NK-92 (cell line): ENCODE data around the gene MCTP1.

Experiments used
- DNase-seq: peaks from one replicate; lab custom pipeline; 2025; ENCODE audit not compliant: unreplicated experiment; lab: John Stamatoyannopoulos, UW

The MCTP1 gene

GRCh38 chr5:94725142-94725541, 559.8 kb downstream of the MCTP1 start:
- no peak for DNase-seq

GRCh38 chr5:94715768-94716167, 569.1 kb downstream of the MCTP1 start:
- DNase-seq = no peak

- no peak for DNase-seq
Observed at GRCh38 chr5:94711785-94712184, 573.1 kb downstream of the MCTP1 start.

GRCh38 chr5:94709277-94709676, 575.6 kb downstream of the MCTP1 start:
- DNase-seq = no peak

- DNase-seq = no peak
Observed at GRCh38 chr5:94707359-94707758, 577.5 kb downstream of the MCTP1 start.

GRCh38 chr5:94705427-94705826, 579.5 kb downstream of the MCTP1 start:
- no peak for DNase-seq

GRCh38 chr5:94702729-94703128, 582.2 kb downstream of the MCTP1 start:
- no peak for DNase-seq

GRCh38 chr5:94700592-94700991, 584.3 kb downstream of the MCTP1 start:
- DNase-seq = no peak

GRCh38 chr5:94699562-94699961, 585.3 kb downstream of the MCTP1 start:
- DNase-seq = no peak

- DNase-seq = no peak
Observed at GRCh38 chr5:94698197-94698596, 586.7 kb downstream of the MCTP1 start.

- no peak for DNase-seq
Observed at GRCh38 chr5:94694671-94695070, 590.2 kb downstream of the MCTP1 start.

GRCh38 chr5:94693845-94694370, 591.0 kb downstream of the MCTP1 start:
- DNase-seq = no peak

- DNase-seq = no peak
Observed at GRCh38 chr5:94693043-94693822, 591.7 kb downstream of the MCTP1 start.

GRCh38 chr5:94692581-94692980, 592.3 kb downstream of the MCTP1 start:
- DNase-seq = no peak

- DNase-seq = no peak
Observed at GRCh38 chr5:94691949-94692348, 592.9 kb downstream of the MCTP1 start.

- no peak for DNase-seq
Observed at GRCh38 chr5:94691291-94691690, 593.6 kb downstream of the MCTP1 start.

GRCh38 chr5:94690778-94691177, 594.1 kb downstream of the MCTP1 start:
- no peak for DNase-seq

GRCh38 chr5:94689908-94690307, 595.0 kb downstream of the MCTP1 start:
- no peak for DNase-seq

- DNase-seq = no peak
Observed at GRCh38 chr5:94682814-94683520, 601.9 kb downstream of the MCTP1 start.

- DNase-seq = no peak
Observed at GRCh38 chr5:94675965-94676618, 608.8 kb downstream of the MCTP1 start.

GRCh38 chr5:94674490-94675382, 610.2 kb downstream of the MCTP1 start:
- no peak for DNase-seq
